GM23338 (cell line): ENCODE data around the gene RAD51B. TPM values are rescaled to one million over a fixed set of nuclear protein-coding genes. Genes with fewer than 3 reads are reported as not detected.

Experiments
- ATAC-seq: fragments of 200-7000 bp; cut with Tn5 transposase; 3 replicates; pipeline ENCODE4 v1.9.1; 2020
- DNase-seq: peaks from one replicate; pipeline ENCODE4 v3.0.0-alpha.2; 2015; ENCODE audit warnings: low spot score
- H2AFZ ChIP-seq: fragments of 200-600 bp; sonication (generic); 2 replicates; pipeline ENCODE4 v1.8.0; 2016; ENCODE audit warnings: antibody characterized with exemption, mild to moderate bottlenecking, moderate library complexity
- H3F3A ChIP-seq: fragments of 200-600 bp; sonication (generic); replicated peaks from 2 replicates; pipeline ENCODE4 v1.8.0; 2017; ENCODE audit warnings: antibody characterized with exemption, mixed run types, low read depth
- H3K27ac ChIP-seq: fragments of 200-600 bp; sonication (generic); 2 replicates; pipeline ENCODE4 v1.6.1; 2016; ENCODE audit warnings: low read depth
- H3K27me3 ChIP-seq: fragments of 200-600 bp; sonication (generic); 2 replicates; pipeline ENCODE4 v1.8.0; 2016; ENCODE audit warnings: mild to moderate bottlenecking, mixed run types, moderate library complexity; ENCODE audit not compliant: insufficient read depth
- H3K36me3 ChIP-seq: fragments of 200-600 bp; sonication (generic); 2 replicates; pipeline ENCODE4 v1.8.0; 2016; ENCODE audit warnings: mild to moderate bottlenecking; ENCODE audit not compliant: insufficient read depth
- H3K4me1 ChIP-seq: fragments of 200-600 bp; sonication (generic); 2 replicates; pipeline ENCODE4 v1.8.0; 2016; ENCODE audit warnings: mild to moderate bottlenecking, moderate library complexity; ENCODE audit not compliant: insufficient read depth
- H3K4me2 ChIP-seq: fragments of 200-600 bp; sonication (generic); 2 replicates; pipeline ENCODE4 v1.7.1; 2017; ENCODE audit warnings: mixed run types
- H3K4me3 ChIP-seq: fragments of 200-600 bp; sonication (generic); 2 replicates; pipeline ENCODE4 v1.6.1; 2016; ENCODE audit warnings: mixed run types
- H3K79me2 ChIP-seq: fragments of 200-600 bp; sonication (generic); replicated peaks from 2 replicates; pipeline ENCODE4 v1.8.0; 2017; ENCODE audit warnings: mild to moderate bottlenecking; ENCODE audit not compliant: insufficient read depth
- H3K9me2 ChIP-seq: fragments of 200-600 bp; sonication (generic); 2 replicates; pipeline ENCODE4 v1.8.0; 2017; ENCODE audit not compliant: insufficient read depth
- H4K20me1 ChIP-seq: fragments of 200-600 bp; sonication (generic); replicated peaks from 2 replicates; pipeline ENCODE4 v1.8.0; 2017; ENCODE audit warnings: mild to moderate bottlenecking; ENCODE audit not compliant: insufficient read depth
- H3K27ac Mint-ChIP-seq: 2 replicates; pipeline ENCODE4 v1.8.0; 2020; ENCODE audit warnings: inconsistent platforms, mild to moderate bottlenecking, moderate library complexity, mixed read lengths
- H3K27me3 Mint-ChIP-seq: 3 replicates; pipeline ENCODE4 v1.8.0; 2022; ENCODE audit warnings: low read depth, mild to moderate bottlenecking, moderate library complexity, mixed read lengths, inconsistent platforms; ENCODE audit not compliant: insufficient read depth, poor library complexity
- H3K36me3 Mint-ChIP-seq: 3 replicates; pipeline ENCODE4 v1.8.0; 2021; ENCODE audit warnings: low read depth, mild to moderate bottlenecking, inconsistent platforms, moderate library complexity, mixed read lengths
- H3K4me1 Mint-ChIP-seq: 3 replicates; pipeline ENCODE4 v1.8.0; 2020; ENCODE audit warnings: mild to moderate bottlenecking, inconsistent platforms, mixed read lengths
- H3K4me3 Mint-ChIP-seq: 3 replicates; pipeline ENCODE4 v1.8.0; 2021; ENCODE audit warnings: moderate library complexity, mild to moderate bottlenecking, inconsistent platforms, mixed read lengths
- H3K9me3 Mint-ChIP-seq: 3 replicates; pipeline ENCODE4 v1.8.0; 2020; ENCODE audit warnings: moderate library complexity, mild to moderate bottlenecking, inconsistent platforms, mixed read lengths
- CREB1 ChIP-seq: fragments of 250-450 bp; sonication (Bioruptor Pico); IDR thresholded peaks from 2 replicates; pipeline ENCODE4 v1.5.0; 2020; ENCODE audit warnings: low read depth, mild to moderate bottlenecking, moderate library complexity
- EZH2phosphoT487 ChIP-seq: fragments of 200-600 bp; sonication (generic); IDR thresholded peaks from one replicate; pipeline ENCODE4 v1.8.1; 2018; ENCODE audit warnings: antibody characterized with exemption; ENCODE audit not compliant: unreplicated experiment
- JUNB ChIP-seq: IDR thresholded peaks from one replicate; pipeline ENCODE4 v1.6.1; 2016; ENCODE audit warnings: antibody characterized with exemption; ENCODE audit not compliant: unreplicated experiment
- POLR2AphosphoS5 ChIP-seq: IDR thresholded peaks from 2 replicates; pipeline ENCODE4 v1.6.1; 2016; ENCODE audit warnings: antibody characterized with exemption, low read depth
- REST ChIP-seq: IDR thresholded peaks from one replicate; pipeline ENCODE4 v1.6.1; 2018; ENCODE audit warnings: antibody characterized with exemption; ENCODE audit not compliant: unreplicated experiment
- STAT1 ChIP-seq: IDR thresholded peaks from one replicate; pipeline ENCODE4 v1.6.1; 2016; ENCODE audit warnings: antibody characterized with exemption; ENCODE audit not compliant: unreplicated experiment
- polyA plus RNA-seq: library from polyadenylated mRNA; unstranded; fragments of >200 nt; fragmentation: Nextera tagmentation; extraction: Ambion mirVana; gene quantifications from 2 replicates; pipeline ENCODE4 v1.2.1, GENCODE V29; 2016
- total RNA-seq: library from RNA; depleted of rRNA; stranded (reverse); fragments of >200 nt; shearing (Covaris generic); gene quantifications from 2 replicates; pipeline ENCODE4 v1.2.3, GENCODE V29; 2014
- TF ChIP-seq, protein P1 (sequence below): fragments of 250-450 bp; sonication (Bioruptor Pico); IDR thresholded peaks from 2 replicates; pipeline ENCODE4 v1.5.0; 2020; ENCODE audit warnings: mild to moderate bottlenecking, moderate library complexity
- TF ChIP-seq, protein P2 (sequence below): IDR thresholded peaks from 2 replicates; pipeline ENCODE4 v1.6.1; 2016; ENCODE audit warnings: antibody characterized with exemption

Gene RAD51B
- total and polyA plus RNA-seq, 2 experiments from 2014 or later, result 15.7 to 29.1 TPM

- Histone ChIP-seq H3K4me1 (peaks cover 7% of the 10 kb centered on the region), H3K79me2 (no peaks in the 10 kb centered on the region), H4K20me1 (no peaks in the 10 kb centered on the region), H3K9me2 (peaks cover 6% of the 10 kb centered on the region; the same call in 1 of the 2 replicates), H3K4me2 (no peak overlapping the region), H3K27me3 (no peaks in the 10 kb centered on the region), H3K4me3 (no peak overlapping the region), H3K27ac (no peak overlapping the region), H3K36me3 (no peaks in the 10 kb centered on the region), H2AFZ (no peak overlapping the region), H3F3A (no peaks in the 10 kb centered on the region)
- Mint-ChIP-seq H3K4me1 (peaks cover 15% of the 10 kb centered on the region), H3K4me3 (no peak overlapping the region), H3K9me3 (no peaks in the 10 kb centered on the region), H3K27ac (no peak overlapping the region), H3K36me3 (no peaks in the 10 kb centered on the region), H3K27me3 (no peaks in the 10 kb centered on the region)
- ATAC-seq, result no peak; the same call in 2 of the 3 replicates
- no peak for DNase-seq
- TF ChIP-seq STAT1 (no peak), CREB1 (CRISPR knock-in tag) (no peak), EZH2phosphoT487 (no peak), POLR2AphosphoS5 (no peak), JUNB (no peak), REST (no peak)
- TF ChIP-seq, protein P1, sequence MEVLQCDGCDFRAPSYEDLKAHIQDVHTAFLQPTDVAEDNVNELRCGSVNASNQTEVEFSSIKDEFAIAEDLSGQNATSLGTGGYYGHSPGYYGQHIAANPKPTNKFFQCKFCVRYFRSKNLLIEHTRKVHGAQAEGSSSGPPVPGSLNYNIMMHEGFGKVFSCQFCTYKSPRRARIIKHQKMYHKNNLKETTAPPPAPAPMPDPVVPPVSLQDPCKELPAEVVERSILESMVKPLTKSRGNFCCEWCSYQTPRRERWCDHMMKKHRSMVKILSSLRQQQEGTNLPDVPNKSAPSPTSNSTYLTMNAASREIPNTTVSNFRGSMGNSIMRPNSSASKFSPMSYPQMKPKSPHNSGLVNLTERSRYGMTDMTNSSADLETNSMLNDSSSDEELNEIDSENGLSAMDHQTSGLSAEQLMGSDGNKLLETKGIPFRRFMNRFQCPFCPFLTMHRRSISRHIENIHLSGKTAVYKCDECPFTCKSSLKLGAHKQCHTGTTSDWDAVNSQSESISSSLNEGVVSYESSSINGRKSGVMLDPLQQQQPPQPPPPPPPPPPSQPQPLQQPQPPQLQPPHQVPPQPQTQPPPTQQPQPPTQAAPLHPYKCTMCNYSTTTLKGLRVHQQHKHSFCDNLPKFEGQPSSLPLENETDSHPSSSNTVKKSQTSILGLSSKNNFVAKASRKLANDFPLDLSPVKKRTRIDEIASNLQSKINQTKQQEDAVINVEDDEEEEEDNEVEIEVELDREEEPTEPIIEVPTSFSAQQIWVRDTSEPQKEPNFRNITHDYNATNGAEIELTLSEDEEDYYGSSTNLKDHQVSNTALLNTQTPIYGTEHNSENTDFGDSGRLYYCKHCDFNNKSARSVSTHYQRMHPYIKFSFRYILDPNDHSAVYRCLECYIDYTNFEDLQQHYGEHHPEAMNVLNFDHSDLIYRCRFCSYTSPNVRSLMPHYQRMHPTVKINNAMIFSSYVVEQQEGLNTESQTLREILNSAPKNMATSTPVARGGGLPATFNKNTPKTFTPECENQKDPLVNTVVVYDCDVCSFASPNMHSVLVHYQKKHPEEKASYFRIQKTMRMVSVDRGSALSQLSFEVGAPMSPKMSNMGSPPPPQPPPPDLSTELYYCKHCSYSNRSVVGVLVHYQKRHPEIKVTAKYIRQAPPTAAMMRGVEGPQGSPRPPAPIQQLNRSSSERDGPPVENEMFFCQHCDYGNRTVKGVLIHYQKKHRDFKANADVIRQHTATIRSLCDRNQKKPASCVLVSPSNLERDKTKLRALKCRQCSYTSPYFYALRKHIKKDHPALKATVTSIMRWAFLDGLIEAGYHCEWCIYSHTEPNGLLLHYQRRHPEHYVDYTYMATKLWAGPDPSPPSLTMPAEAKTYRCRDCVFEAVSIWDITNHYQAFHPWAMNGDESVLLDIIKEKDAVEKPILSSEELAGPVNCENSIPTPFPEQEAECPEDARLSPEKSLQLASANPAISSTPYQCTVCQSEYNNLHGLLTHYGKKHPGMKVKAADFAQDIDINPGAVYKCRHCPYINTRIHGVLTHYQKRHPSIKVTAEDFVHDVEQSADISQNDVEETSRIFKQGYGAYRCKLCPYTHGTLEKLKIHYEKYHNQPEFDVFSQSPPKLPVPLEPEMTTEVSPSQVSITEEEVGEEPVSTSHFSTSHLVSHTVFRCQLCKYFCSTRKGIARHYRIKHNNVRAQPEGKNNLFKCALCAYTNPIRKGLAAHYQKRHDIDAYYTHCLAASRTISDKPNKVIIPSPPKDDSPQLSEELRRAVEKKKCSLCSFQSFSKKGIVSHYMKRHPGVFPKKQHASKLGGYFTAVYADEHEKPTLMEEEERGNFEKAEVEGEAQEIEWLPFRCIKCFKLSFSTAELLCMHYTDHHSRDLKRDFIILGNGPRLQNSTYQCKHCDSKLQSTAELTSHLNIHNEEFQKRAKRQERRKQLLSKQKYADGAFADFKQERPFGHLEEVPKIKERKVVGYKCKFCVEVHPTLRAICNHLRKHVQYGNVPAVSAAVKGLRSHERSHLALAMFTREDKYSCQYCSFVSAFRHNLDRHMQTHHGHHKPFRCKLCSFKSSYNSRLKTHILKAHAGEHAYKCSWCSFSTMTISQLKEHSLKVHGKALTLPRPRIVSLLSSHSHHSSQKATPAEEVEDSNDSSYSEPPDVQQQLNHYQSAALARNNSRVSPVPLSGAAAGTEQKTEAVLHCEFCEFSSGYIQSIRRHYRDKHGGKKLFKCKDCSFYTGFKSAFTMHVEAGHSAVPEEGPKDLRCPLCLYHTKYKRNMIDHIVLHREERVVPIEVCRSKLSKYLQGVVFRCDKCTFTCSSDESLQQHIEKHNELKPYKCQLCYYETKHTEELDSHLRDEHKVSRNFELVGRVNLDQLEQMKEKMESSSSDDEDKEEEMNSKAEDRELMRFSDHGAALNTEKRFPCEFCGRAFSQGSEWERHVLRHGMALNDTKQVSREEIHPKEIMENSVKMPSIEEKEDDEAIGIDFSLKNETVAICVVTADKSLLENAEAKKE (CRISPR knock-in tag), result no peak
- TF ChIP-seq, protein P2, sequence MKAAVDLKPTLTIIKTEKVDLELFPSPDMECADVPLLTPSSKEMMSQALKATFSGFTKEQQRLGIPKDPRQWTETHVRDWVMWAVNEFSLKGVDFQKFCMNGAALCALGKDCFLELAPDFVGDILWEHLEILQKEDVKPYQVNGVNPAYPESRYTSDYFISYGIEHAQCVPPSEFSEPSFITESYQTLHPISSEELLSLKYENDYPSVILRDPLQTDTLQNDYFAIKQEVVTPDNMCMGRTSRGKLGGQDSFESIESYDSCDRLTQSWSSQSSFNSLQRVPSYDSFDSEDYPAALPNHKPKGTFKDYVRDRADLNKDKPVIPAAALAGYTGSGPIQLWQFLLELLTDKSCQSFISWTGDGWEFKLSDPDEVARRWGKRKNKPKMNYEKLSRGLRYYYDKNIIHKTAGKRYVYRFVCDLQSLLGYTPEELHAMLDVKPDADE, result no peak
Observed at GRCh38 chr14:68269136-68269927, 449.8 kb downstream of the RAD51B start.
